ENCODE results near the gene ANKRD44.

DNA sequence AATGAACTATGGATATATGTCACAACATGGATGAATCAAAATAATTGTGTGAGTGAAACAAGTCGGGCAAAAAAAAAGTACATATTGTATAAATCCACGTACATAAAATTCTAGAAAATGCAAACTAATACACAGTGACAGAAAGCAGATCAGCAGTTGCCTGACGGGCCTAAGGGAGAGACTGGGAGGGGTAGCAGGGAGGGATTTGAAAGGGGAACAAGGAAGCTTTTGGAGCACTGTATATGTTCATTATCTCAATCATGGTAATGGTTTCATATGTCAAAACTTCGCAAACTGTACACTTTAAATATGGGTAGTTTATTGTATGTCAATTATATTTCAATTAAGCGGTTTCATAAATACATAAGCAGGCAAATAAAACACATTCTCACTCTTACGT, 153.8 kb downstream of the ANKRD44 start:
- TF ChIP-seq, protein P1, sequence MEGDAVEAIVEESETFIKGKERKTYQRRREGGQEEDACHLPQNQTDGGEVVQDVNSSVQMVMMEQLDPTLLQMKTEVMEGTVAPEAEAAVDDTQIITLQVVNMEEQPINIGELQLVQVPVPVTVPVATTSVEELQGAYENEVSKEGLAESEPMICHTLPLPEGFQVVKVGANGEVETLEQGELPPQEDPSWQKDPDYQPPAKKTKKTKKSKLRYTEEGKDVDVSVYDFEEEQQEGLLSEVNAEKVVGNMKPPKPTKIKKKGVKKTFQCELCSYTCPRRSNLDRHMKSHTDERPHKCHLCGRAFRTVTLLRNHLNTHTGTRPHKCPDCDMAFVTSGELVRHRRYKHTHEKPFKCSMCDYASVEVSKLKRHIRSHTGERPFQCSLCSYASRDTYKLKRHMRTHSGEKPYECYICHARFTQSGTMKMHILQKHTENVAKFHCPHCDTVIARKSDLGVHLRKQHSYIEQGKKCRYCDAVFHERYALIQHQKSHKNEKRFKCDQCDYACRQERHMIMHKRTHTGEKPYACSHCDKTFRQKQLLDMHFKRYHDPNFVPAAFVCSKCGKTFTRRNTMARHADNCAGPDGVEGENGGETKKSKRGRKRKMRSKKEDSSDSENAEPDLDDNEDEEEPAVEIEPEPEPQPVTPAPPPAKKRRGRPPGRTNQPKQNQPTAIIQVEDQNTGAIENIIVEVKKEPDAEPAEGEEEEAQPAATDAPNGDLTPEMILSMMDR (IDR thresholded peaks at IDR 0.05), result no peak
- no peak for TF ChIP-seq POLR2A (IDR thresholded peaks at IDR 0.05)
